ES-I3 (cell line): Measurements from ENCODE around the gene TXNDC16.
"Not testable (repeated sequence)": the region's sequence is repeated elsewhere in the genome, so short reads cannot be mapped to it uniquely, and the experiment has no call there.

Experiments used
- H3K36me3 ChIP-seq: 2 replicates; pipeline ENCODE4 v1.6.1; 2013; ENCODE audit warnings: mild to moderate bottlenecking, low read length, control low read depth, moderate library complexity; ENCODE audit not compliant: insufficient read depth
- H3K4me1 ChIP-seq: 2 replicates; pipeline ENCODE4 v1.6.1; 2013; ENCODE audit warnings: mild to moderate bottlenecking, control low read depth, low read length; ENCODE audit not compliant: insufficient read depth
- H3K9ac ChIP-seq: 2 replicates; pipeline ENCODE4 v1.6.1; 2013; ENCODE audit warnings: low read depth, mild to moderate bottlenecking, low read length, moderate library complexity
- H3K9me3 ChIP-seq: 2 replicates; pipeline ENCODE4 v1.6.1; 2013; ENCODE audit warnings: mild to moderate bottlenecking, low read length, moderate library complexity; ENCODE audit not compliant: control insufficient read depth, insufficient read depth

Gene TXNDC16

DNA sequence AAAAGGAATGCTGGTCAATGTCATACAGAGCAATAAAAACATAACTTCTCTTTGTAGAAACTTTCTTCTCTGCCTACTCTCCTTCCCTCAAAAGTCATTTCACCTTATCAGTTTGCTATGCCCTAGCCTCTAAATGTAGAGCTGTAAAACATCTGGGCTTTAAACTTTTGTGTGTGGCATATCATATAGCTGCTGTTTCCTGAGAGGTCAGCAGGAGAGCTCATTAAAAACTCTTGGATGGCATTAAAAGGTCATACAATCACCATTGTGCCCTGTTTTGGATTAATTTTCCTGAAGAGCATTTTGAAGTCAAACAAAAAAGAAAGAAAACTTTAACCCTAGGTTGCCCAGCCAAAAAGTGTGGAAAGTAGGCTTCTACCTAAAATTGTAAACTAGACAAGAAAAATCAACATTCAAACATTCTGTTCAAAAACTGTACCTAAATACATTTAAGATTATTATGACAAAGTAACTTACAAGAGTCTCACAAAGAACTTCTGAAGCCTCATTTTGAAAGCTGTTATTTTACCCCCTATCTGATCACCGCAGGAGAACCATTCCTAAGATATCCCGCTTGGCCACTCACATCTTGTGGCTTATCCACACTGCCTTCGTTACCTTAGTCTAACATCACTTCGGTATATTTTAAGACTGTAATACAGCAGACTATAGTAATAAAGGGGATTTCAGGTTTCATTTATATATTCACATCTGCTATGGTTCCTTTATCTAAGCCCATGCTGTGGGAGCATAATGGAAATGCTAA is 38.1 kb downstream of the TXNDC16 start:
- Histone ChIP-seq H3K9me3 (no peaks in the 10 kb centered on the region), H3K9ac (no peak overlapping the region), H3K4me1 (0 out of 2 replicates have a peak, but pooled peaks cover 7% of the 10 kb centered on the region), H3K36me3 (no peaks in the 10 kb centered on the region)

DNA sequence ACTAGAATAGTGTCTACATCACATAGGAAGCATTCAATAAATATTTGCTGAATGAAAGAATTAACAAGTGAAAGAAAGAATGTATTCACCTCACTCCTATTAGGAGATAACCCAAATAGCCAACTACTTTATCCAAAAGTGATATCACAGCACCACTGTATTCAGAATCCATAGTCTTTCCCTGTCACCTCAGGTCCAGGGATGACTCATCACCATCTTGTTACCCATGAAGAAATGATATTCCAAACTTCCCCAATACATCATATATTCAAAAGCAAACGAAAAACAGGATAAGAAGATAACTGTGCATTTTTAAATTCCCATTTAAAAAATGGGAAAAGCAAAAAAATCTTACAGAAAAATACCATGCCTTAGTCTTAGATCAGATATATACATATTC is 39.1 kb downstream of the TXNDC16 start:
- Histone ChIP-seq H3K36me3 (no peaks in the 10 kb centered on the region), H3K4me1 (0 out of 2 replicates have a peak, but pooled peaks cover 7% of the 10 kb centered on the region), H3K9me3 (no peaks in the 10 kb centered on the region), H3K9ac (no peak overlapping the region)

DNA sequence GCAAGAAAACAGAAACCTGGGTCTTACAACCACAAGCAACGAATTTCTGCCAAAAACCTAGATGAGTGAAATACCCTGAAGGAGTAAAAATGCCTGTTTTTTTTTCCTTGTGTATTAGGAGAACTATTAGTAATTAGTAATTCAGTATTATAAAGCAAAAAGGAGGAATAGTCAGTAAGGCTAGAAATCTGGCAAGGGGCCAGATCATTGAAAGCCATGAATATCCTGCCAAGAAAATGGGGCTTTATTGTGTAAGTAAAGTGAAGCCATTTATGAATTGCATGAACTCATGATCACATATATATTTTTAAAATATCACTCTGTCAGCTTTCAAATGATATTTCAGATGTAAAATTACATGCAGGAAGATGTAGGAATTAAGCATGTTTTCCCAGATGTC is 57.9 kb downstream of the TXNDC16 start:
- no peaks in the 10 kb centered on the region; the same call in 1 of the 2 replicates for H3K9me3 ChIP-seq
- H3K4me1 ChIP-seq = no peaks in the 10 kb centered on the region
- no peak overlapping the region for H3K9ac ChIP-seq
- no peaks in the 10 kb centered on the region for H3K36me3 ChIP-seq

DNA sequence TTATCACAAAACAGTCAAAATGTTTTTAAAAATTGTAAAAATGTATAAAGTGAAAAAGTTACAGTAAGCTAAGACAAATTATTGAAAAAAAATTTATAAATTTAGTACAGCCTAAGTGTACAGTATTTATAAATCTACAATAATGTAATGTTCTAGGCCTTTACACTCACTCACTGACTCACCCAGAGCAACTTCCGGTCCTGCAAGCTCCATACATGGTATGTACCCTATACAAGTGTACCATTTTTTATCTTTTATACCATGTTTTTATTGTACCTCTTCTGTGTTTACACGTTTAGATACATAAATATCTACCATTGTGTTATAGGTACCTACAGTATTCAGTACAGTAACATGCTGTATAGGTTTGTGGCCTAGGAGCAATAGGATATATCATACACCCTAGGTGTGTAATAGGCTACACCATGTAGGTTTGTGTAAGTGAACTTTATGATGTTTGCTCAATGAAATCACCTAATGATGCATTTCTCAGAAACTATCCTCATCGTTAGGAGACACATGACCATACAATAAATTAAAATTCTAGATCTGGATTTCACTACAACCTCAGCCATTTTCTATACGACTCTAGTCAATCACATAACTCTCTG is 66.8 kb downstream of the TXNDC16 start:
- Histone ChIP-seq H3K36me3 (no peaks in the 10 kb centered on the region), H3K4me1 (no peaks in the 10 kb centered on the region), H3K9me3 (no peaks in the 10 kb centered on the region), H3K9ac (no peak overlapping the region)

DNA sequence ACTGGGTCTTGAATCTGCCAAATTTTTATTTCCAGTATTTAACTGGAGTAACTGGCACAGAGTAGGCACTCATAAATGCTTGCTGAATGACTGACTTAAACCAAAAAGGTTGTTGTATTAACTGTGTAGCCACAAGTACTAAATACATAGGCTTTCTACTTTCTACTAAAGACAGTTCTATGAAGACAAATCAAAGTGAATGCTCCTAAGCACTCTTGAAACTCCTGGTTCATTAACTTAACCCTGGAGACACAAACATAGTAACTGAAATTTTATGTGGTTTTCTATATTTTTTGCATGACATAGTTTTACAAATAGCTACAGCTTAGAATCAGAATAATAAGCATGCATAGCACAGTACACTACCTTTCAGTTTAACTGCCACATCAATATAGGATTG is 70.4 kb downstream of the TXNDC16 start:
- H3K4me1 ChIP-seq = no peaks in the 10 kb centered on the region
- no peaks in the 10 kb centered on the region for H3K9me3 ChIP-seq
- no peaks in the 10 kb centered on the region for H3K36me3 ChIP-seq

DNA sequence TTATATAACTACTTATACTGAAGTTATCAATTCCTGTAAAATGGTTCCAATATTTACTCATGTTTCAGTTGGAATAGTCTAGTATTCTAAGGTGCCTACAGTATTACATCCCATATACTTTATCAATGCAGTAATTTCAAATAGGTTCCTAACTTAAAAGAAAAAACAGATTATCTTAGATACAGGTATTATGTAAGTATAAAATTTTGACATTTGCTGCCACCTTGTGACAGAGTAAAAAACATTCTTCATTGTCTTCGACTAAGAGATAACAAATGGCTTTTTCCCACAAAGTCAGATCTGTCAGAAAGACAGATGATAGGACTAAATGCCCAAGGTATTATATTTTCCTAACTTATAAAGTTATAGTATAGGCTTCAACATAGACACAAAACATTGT is 78.7 kb downstream of the TXNDC16 start:
- Histone ChIP-seq H3K9ac (no peak overlapping the region), H3K4me1 (no peaks in the 10 kb centered on the region; the same call in 1 of the 2 replicates), H3K9me3 (no peaks in the 10 kb centered on the region; the same call in 1 of the 2 replicates), H3K36me3 (no peaks in the 10 kb centered on the region)

More for the DNA sequence above, 70.4 kb downstream of the TXNDC16 start:
- H3K9ac ChIP-seq = no peak overlapping the region

DNA sequence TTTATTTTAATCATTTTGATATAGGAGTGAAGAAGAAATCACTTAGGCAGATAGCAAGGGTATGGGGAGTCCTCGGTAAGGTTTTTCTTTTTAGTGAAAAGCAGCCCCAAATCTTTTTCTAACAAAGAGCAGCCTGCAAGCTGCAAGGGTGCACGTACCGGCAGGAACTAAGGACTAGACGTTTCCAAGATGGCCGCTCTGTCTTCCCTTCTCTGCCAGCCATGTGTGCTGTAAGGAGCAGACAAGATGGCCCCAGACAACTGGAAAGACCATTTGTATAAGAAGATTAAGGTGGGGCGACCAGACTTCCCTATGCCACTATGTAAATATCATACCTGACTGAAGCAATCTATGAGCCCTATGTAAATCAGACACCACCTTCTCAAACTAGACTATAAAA is 79.6 kb downstream of the TXNDC16 start:
- H3K36me3 ChIP-seq = no peaks in the 10 kb centered on the region
- H3K4me1 ChIP-seq = no peaks in the 10 kb centered on the region; the same call in 1 of the 2 replicates
- no peak overlapping the region for H3K9ac ChIP-seq
- H3K9me3 ChIP-seq = no peaks in the 10 kb centered on the region; the same call in 1 of the 2 replicates

DNA sequence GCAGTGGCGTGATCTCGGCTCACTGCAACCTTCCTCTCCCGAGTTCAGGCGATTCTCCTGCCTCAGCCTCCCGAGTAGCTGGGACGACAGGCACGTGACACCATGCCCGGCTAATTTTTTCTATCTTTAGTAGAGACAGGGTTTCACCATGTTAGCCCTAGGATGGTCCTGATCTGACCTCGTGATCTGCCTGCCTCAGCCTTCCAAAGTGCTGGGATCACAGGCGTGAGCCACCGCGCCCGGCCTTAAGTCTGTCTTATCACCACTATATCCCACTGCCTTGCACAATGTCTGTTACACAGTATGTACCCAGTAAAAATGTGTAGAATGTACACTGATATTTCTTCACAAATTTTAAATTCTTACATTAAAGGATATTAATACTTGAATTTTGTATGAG is 80.1 kb downstream of the TXNDC16 start:
- H3K9ac ChIP-seq, H3K36me3 ChIP-seq, H3K4me1 ChIP-seq: not testable (repeated sequence)

DNA sequence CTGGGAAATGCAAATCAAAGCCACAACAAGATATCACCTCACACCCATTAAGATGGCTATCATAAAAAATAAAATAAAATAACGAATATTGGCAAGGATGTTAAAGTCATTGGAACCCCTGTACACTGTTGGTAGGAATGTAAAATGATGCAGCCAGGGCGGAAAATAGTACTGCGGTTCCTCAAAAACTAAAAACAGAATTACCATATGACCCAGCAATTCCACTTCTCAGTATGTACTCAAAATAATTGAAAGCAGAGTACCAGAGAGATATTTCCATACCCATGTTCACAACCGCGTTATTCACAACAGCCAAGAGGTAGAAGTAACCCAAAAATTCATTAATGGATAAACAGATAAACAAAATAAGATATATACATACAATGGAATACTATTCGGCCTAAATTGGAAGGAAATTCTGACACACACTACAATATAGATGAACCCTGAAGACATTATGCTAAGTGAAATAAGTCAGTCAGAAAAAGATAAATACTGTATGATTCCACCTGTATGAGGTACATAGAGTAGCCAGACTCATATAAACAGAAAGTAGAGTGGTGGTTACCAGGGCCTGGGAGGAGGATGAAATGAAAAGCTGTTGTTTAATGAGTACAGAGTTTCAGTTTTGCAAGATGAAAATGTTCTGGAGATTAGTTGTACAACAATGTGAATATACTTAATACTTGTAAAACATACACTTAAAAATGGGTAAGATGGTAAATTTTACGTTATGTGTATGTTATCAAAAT is 84.6 kb downstream of the TXNDC16 start:
- no peaks in the 10 kb centered on the region; the same call in 1 of the 2 replicates for H3K36me3 ChIP-seq
- H3K9ac ChIP-seq = no peak overlapping the region
- H3K9me3 ChIP-seq = no peaks in the 10 kb centered on the region
- H3K4me1 ChIP-seq = no peaks in the 10 kb centered on the region; the same call in 1 of the 2 replicates

More for the DNA sequence above, 80.1 kb downstream of the TXNDC16 start:
- H3K9me3 ChIP-seq = not testable (repeated sequence)

DNA sequence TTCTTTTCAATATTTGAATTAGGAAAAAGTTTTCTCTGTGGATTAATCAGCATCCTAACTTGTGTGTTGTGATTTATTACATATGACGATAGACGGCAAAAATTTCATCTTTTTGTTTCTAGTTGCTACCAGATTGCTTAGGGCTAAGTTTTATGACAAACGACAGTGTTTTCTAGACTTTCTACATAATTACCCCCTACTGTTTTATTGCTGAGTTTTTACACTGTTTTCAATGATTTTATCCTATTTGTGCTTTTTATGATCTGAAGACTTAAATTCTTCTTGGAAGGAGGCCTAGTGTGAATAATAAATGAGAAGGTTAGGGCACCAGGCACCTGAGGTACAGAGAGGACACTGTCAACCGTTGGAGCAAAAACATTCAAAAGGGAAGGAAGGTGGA is 88.1 kb downstream of the TXNDC16 start:
- Histone ChIP-seq H3K9me3 (peaks cover 3% of the 10 kb centered on the region; the same call in 1 of the 2 replicates), H3K4me1 (no peaks in the 10 kb centered on the region), H3K36me3 (no peaks in the 10 kb centered on the region; the same call in 1 of the 2 replicates), H3K9ac (no peak overlapping the region)

DNA sequence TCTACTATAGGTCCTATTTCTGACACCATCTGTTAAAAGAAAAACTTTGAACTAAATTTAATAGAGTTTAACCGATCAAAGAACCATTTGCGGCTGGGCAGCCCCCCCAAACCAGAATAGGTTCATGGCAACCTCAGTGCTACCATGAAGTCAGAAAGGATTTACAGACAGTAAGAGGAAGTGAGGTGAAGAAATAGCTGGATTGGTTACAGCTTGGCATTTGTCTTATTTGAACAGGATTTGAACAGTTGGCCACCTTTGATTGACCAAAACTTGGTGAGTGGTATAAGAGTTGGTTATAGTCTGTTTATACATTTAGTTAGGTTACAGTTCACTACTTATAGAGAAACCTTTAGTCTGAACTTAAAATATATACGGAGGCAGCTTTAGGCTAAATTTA is 88.9 kb downstream of the TXNDC16 start:
- Histone ChIP-seq H3K9ac (no peak overlapping the region), H3K4me1 (no peaks in the 10 kb centered on the region), H3K36me3 (no peaks in the 10 kb centered on the region; the same call in 1 of the 2 replicates), H3K9me3 (peaks cover 3% of the 10 kb centered on the region; the same call in 1 of the 2 replicates)

DNA sequence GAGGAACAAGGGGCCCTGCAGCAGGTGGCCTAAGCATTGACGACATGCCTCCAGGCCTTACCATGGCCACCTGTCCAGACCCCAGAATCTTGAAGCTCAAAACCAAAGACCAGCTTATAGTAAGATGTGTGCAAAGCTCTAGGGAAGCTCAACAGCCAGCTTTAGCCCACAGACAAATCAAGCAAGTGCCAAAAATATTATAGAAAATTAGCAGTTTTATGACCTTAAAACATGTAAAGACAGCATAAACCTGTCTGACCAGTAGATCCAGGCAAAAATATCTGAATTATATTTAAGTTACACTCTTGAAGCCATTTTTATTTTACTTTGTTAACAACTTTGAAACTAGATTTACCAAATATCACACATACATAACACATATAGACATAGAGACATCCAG is 90.6 kb downstream of the TXNDC16 start:
- H3K9me3 ChIP-seq = peaks cover 3% of the 10 kb centered on the region; the same call in 1 of the 2 replicates
- H3K4me1 ChIP-seq = peaks cover 5% of the 10 kb centered on the region; the same call in 1 of the 2 replicates
- no peaks in the 10 kb centered on the region; the same call in 1 of the 2 replicates for H3K36me3 ChIP-seq
- H3K9ac ChIP-seq = no peak overlapping the region

DNA sequence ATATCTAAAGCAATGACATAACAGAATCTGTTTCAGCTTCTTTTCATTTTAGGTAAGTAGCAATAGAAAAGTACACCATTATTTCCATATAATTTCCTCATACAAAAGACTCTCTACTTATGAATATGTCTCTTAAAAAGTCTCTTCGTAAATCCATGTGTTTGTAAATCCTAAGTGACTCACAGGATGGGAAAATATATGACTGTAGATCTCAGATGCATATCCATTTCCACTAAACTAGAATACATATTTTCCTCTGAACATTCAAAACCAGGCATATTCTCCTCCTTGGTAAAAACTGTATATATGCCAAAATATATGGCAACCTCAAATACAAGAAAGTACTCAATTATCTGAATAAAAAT is 93.6 kb downstream of the TXNDC16 start:
- Histone ChIP-seq H3K9me3 (peaks cover 3% of the 10 kb centered on the region; the same call in 1 of the 2 replicates), H3K9ac (no peak overlapping the region), H3K4me1 (peaks cover 5% of the 10 kb centered on the region; the same call in 1 of the 2 replicates), H3K36me3 (no peaks in the 10 kb centered on the region; the same call in 1 of the 2 replicates)

DNA sequence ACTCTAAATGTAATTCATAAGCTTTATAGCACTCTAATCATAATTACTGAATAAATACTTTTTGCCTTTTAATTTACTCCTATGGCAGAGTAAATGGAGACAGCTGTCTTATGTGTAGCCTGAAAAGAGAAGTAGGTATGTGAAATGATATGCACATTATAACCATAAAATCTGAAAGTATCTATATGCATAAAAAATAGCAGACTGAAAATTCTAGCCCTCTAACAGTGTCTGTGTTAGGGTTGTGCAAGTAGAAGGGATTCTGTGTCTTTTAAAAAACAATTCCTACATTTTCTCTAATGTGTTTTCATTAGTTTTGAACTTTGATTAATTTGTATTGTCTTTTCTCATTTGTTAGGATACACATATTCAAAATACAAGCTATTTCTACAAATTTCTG is 94.9 kb downstream of the TXNDC16 start:
- H3K9me3 ChIP-seq = peaks cover 3% of the 10 kb centered on the region; the same call in 1 of the 2 replicates
- H3K9ac ChIP-seq = no peak overlapping the region
- H3K4me1 ChIP-seq = peaks cover 5% of the 10 kb centered on the region; the same call in 1 of the 2 replicates
- no peaks in the 10 kb centered on the region; the same call in 1 of the 2 replicates for H3K36me3 ChIP-seq
